ENCODE data around the gene OBP2A.

The OBP2A gene

DNA sequence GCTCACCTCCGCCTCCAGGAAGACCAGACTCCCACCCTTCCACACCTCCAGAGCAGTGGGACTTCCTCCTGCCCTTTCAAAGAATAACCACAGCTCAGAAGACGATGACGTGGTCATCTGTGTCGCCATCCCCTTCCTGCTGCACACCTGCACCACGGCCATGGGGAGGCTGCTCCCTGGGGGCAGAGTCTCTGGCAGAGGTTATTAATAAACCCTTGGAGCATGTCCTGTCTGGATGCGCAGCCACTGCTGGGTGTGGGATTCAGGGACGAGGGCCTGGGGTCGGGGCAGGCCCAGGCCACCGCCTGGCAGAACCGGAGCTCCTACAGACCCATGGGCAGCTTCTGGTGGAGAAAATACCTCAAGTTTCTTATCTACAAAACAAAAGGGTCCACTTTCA, 20.6 kb downstream of the OBP2A start:
- H3K4me3 ChIP-seq (ENCODE audit: low read length) = no peak overlapping the region
- H3K9me3 ChIP-seq (replicated peaks; ENCODE audit: insufficient read depth, low read length) = no peaks in the 10 kb centered on the region
- no peak for TF ChIP-seq EZH2phosphoT487 (IDR thresholded peaks at IDR 0.05; ENCODE audit: low read length)
- TF ChIP-seq EZH2 (optimal IDR thresholded peaks at IDR 0.05; ENCODE audit: low read depth, low read length) = no peak
- TF ChIP-seq, protein P1, sequence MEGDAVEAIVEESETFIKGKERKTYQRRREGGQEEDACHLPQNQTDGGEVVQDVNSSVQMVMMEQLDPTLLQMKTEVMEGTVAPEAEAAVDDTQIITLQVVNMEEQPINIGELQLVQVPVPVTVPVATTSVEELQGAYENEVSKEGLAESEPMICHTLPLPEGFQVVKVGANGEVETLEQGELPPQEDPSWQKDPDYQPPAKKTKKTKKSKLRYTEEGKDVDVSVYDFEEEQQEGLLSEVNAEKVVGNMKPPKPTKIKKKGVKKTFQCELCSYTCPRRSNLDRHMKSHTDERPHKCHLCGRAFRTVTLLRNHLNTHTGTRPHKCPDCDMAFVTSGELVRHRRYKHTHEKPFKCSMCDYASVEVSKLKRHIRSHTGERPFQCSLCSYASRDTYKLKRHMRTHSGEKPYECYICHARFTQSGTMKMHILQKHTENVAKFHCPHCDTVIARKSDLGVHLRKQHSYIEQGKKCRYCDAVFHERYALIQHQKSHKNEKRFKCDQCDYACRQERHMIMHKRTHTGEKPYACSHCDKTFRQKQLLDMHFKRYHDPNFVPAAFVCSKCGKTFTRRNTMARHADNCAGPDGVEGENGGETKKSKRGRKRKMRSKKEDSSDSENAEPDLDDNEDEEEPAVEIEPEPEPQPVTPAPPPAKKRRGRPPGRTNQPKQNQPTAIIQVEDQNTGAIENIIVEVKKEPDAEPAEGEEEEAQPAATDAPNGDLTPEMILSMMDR (IDR thresholded peaks at IDR 0.05; ENCODE audit: low read length) = no peak
- H3K9ac ChIP-seq (ENCODE audit: low read length) = no peak overlapping the region; the same call in 1 of the 2 replicates
- no peaks in the 10 kb centered on the region for H3K36me3 ChIP-seq (replicated peaks; ENCODE audit: insufficient read depth, low read length)
- peak overlapping the region; percentile 57; the same call in 1 of the 2 replicates for H3K4me2 ChIP-seq (ENCODE audit: low read depth, low read length)
- H3K4me1 ChIP-seq (ENCODE audit: low read length) = peaks cover 13% of the 10 kb centered on the region; the same call in 1 of the 2 replicates
- H3K27me3 ChIP-seq (replicated peaks; ENCODE audit: insufficient read depth, low read length) = no peaks in the 10 kb centered on the region
- peak overlapping the region; percentile 58 for H2AFZ ChIP-seq (ENCODE audit: low read length)
- no peaks in the 10 kb centered on the region for H3K9me2 ChIP-seq (replicated peaks; ENCODE audit: insufficient read depth, low read length)
- no peaks in the 10 kb centered on the region for H3K79me2 ChIP-seq (ENCODE audit: low read length)
- peak; percentile 39 for DNase-seq
- H4K20me1 ChIP-seq (ENCODE audit: insufficient read depth, low read length) = no peaks in the 10 kb centered on the region
- no peak overlapping the region for H3K27ac ChIP-seq (ENCODE audit: low read length)
- H3F3A ChIP-seq (ENCODE audit: insufficient read depth, low read length) = no peaks in the 10 kb centered on the region

DNA sequence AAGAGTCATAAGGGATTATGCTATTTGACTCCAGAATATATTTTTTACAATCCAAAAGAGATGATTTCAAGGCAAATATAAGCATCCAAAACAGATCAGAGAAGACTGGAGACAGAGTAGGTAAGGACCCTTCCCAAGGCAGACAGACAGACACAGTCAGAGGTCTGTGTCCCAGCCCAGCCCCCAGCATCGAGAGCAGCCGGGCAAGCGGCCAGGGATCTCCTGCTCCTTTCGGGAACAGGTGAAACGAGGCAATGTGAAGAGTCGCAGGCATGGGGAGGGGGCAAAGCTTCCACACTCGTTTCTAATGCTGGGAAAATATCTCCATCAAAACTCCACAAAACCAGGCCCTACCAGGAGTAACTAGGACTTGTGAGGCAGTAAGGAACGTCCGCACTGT, 21.4 kb downstream of the OBP2A start:
- Histone ChIP-seq H3K9me2 (replicated peaks; ENCODE audit: insufficient read depth, low read length) (no peaks in the 10 kb centered on the region), H3K4me3 (ENCODE audit: low read length) (no peak overlapping the region), H3K79me2 (ENCODE audit: low read length) (no peaks in the 10 kb centered on the region), H3K36me3 (replicated peaks; ENCODE audit: insufficient read depth, low read length) (no peaks in the 10 kb centered on the region), H3K9ac (ENCODE audit: low read length) (no peak overlapping the region), H2AFZ (ENCODE audit: low read length) (no peak overlapping the region), H3K4me2 (ENCODE audit: low read depth, low read length) (no peak overlapping the region), H4K20me1 (ENCODE audit: insufficient read depth, low read length) (no peaks in the 10 kb centered on the region), H3K27me3 (replicated peaks; ENCODE audit: insufficient read depth, low read length) (no peaks in the 10 kb centered on the region), H3K4me1 (ENCODE audit: low read length) (peaks cover 13% of the 10 kb centered on the region; the same call in 1 of the 2 replicates), H3F3A (ENCODE audit: insufficient read depth, low read length) (no peaks in the 10 kb centered on the region), H3K9me3 (replicated peaks; ENCODE audit: insufficient read depth, low read length) (no peaks in the 10 kb centered on the region), H3K27ac (ENCODE audit: low read length) (no peak overlapping the region)
- TF ChIP-seq EZH2 (optimal IDR thresholded peaks at IDR 0.05; ENCODE audit: low read depth, low read length) (no peak), EZH2phosphoT487 (IDR thresholded peaks at IDR 0.05; ENCODE audit: low read length) (no peak)
- TF ChIP-seq, protein P1 (IDR thresholded peaks at IDR 0.05; ENCODE audit: low read length) = no peak
- DNase-seq = no peak

DNA sequence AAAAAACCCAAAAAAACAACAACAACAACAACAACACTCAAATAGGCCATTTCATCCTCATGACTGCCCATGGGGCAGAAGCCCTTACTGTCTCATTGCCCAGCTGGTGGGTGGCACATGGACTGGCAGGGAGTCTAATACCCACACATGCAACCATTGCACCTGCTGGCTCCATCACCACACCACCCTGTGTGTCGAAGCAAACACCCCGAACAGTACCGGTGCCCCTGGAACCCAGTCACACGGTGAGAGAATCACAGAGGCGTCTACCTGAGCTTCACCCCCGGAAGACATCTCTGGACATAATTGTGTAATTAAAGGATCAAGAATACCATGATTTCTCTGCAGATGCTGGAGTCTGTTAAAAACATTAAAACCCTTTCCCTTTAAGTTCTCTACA, 22.1 kb downstream of the OBP2A start:
- H2AFZ ChIP-seq (ENCODE audit: low read length) = no peak overlapping the region

DNA sequence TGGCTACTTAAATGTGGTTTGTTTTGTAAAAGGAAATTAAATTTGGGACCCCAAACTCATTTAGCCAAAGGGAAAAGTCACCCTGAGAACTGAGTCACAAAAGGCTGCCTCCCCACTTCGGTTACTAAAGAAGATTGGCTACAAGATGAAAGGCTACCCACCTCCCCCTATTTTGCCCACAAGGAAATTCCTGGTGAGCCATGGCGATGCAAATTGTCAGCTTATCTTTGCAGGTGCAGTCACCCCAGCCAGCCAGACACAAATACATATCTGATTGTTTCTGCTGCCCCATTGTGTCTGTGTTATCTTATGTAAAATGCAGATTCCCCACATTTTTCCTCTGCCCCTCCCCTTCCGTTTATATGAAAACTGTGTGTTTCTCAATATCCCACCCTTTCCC, 24.5 kb downstream of the OBP2A start:
- H3K4me1 ChIP-seq (ENCODE audit: low read length) = peaks cover 13% of the 10 kb centered on the region; the same call in 1 of the 2 replicates
- H4K20me1 ChIP-seq (ENCODE audit: insufficient read depth, low read length) = no peaks in the 10 kb centered on the region
- H3K9ac ChIP-seq (ENCODE audit: low read length) = no peak overlapping the region
- no peaks in the 10 kb centered on the region for H3K27me3 ChIP-seq (replicated peaks; ENCODE audit: insufficient read depth, low read length)
- H3K4me3 ChIP-seq (ENCODE audit: low read length) = no peak overlapping the region
- H3K9me2 ChIP-seq (replicated peaks; ENCODE audit: insufficient read depth, low read length) = no peaks in the 10 kb centered on the region
- H3K9me3 ChIP-seq (replicated peaks; ENCODE audit: insufficient read depth, low read length) = no peaks in the 10 kb centered on the region
- no peaks in the 10 kb centered on the region for H3K36me3 ChIP-seq (replicated peaks; ENCODE audit: insufficient read depth, low read length)
- DNase-seq = peak; percentile 57
- no peaks in the 10 kb centered on the region for H3F3A ChIP-seq (ENCODE audit: insufficient read depth, low read length)
- no peak overlapping the region for H2AFZ ChIP-seq (ENCODE audit: low read length)
- peak overlapping the region; percentile 26; the same call in 1 of the 2 replicates for H3K4me2 ChIP-seq (ENCODE audit: low read depth, low read length)
- no peaks in the 10 kb centered on the region for H3K79me2 ChIP-seq (ENCODE audit: low read length)
- no peak overlapping the region for H3K27ac ChIP-seq (ENCODE audit: low read length)
- TF ChIP-seq, protein P1 (IDR thresholded peaks at IDR 0.05; ENCODE audit: low read length) = no peak
- TF ChIP-seq EZH2 (optimal IDR thresholded peaks at IDR 0.05; ENCODE audit: low read depth, low read length) (no peak), EZH2phosphoT487 (IDR thresholded peaks at IDR 0.05; ENCODE audit: low read length) (no peak)

More for the DNA sequence above, 22.1 kb downstream of the OBP2A start:
- no peak overlapping the region for H3K4me2 ChIP-seq (ENCODE audit: low read depth, low read length)
- peaks cover 13% of the 10 kb centered on the region; the same call in 1 of the 2 replicates for H3K4me1 ChIP-seq (ENCODE audit: low read length)
- no peak for DNase-seq
- no peaks in the 10 kb centered on the region for H3F3A ChIP-seq (ENCODE audit: insufficient read depth, low read length)
- no peaks in the 10 kb centered on the region for H3K36me3 ChIP-seq (replicated peaks; ENCODE audit: insufficient read depth, low read length)
- no peak overlapping the region for H3K4me3 ChIP-seq (ENCODE audit: low read length)
- no peaks in the 10 kb centered on the region for H3K9me3 ChIP-seq (replicated peaks; ENCODE audit: insufficient read depth, low read length)
- H3K27ac ChIP-seq (ENCODE audit: low read length) = no peak overlapping the region
- H3K79me2 ChIP-seq (ENCODE audit: low read length) = no peaks in the 10 kb centered on the region
- TF ChIP-seq EZH2phosphoT487 (IDR thresholded peaks at IDR 0.05; ENCODE audit: low read length) = no peak
- no peak for TF ChIP-seq EZH2 (optimal IDR thresholded peaks at IDR 0.05; ENCODE audit: low read depth, low read length)
- H3K9me2 ChIP-seq (replicated peaks; ENCODE audit: insufficient read depth, low read length) = no peaks in the 10 kb centered on the region
- H3K9ac ChIP-seq (ENCODE audit: low read length) = no peak overlapping the region
- H4K20me1 ChIP-seq (ENCODE audit: insufficient read depth, low read length) = no peaks in the 10 kb centered on the region
- H3K27me3 ChIP-seq (replicated peaks; ENCODE audit: insufficient read depth, low read length) = no peaks in the 10 kb centered on the region
